Measurements from ENCODE around the gene CLEC3A.
"Not testable (repeated sequence)": the region's sequence is repeated elsewhere in the genome, so short reads cannot be mapped to it uniquely, and the experiment has no call there.

CLEC3A gene

GRCh38 chr16:77986011-77986740, 36.2 kb upstream of the CLEC3A start:
- TF ChIP-seq CTCF (IDR thresholded peaks at IDR 0.05): no peak
- no peak overlapping the region for H3K4me2 ChIP-seq (ENCODE audit: low read length)
- H3K4me3 ChIP-seq (ENCODE audit: low read depth, low read length): no peak overlapping the region
- H3K27me3 ChIP-seq (ENCODE audit: control insufficient read depth, insufficient read depth, low read length): no peaks in the 10 kb centered on the region
- no peaks in the 10 kb centered on the region for H3K4me1 ChIP-seq
- H3K79me2 ChIP-seq: no peaks in the 10 kb centered on the region
- no peaks in the 10 kb centered on the region for H3K9me3 ChIP-seq (ENCODE audit: control insufficient read depth, low read length)
- H3K9ac ChIP-seq: no peak overlapping the region
- no peak overlapping the region for H2AFZ ChIP-seq
- no peaks in the 10 kb centered on the region for H3K36me3 ChIP-seq (ENCODE audit: control insufficient read depth, insufficient read depth, low read length)
- no peak overlapping the region for H3K27ac ChIP-seq

- no peak for TF ChIP-seq CTCF (IDR thresholded peaks at IDR 0.05)
- Histone ChIP-seq H3K9me3 (ENCODE audit: control insufficient read depth, low read length) (no peaks in the 10 kb centered on the region), H3K27me3 (ENCODE audit: control insufficient read depth, insufficient read depth, low read length) (no peaks in the 10 kb centered on the region), H3K36me3 (ENCODE audit: control insufficient read depth, insufficient read depth, low read length) (no peaks in the 10 kb centered on the region), H2AFZ (no peak overlapping the region), H3K4me3 (ENCODE audit: low read depth, low read length) (no peak overlapping the region), H3K27ac (no peak overlapping the region), H3K9ac (no peak overlapping the region), H3K4me2 (ENCODE audit: low read length) (no peak overlapping the region), H3K79me2 (no peaks in the 10 kb centered on the region), H3K4me1 (no peaks in the 10 kb centered on the region)
Measured at GRCh38 chr16:77987810-77988209, 34.5 kb upstream of the CLEC3A start.

- no peak overlapping the region for H3K9ac ChIP-seq
- H3K4me2 ChIP-seq (ENCODE audit: low read length): no peak overlapping the region
- H2AFZ ChIP-seq: no peak overlapping the region
- H3K27ac ChIP-seq: no peak overlapping the region
- H3K36me3 ChIP-seq (ENCODE audit: control insufficient read depth, insufficient read depth, low read length): no peaks in the 10 kb centered on the region
- no peaks in the 10 kb centered on the region for H3K79me2 ChIP-seq
- no peaks in the 10 kb centered on the region for H3K27me3 ChIP-seq (ENCODE audit: control insufficient read depth, insufficient read depth, low read length)
- no peak overlapping the region for H3K4me3 ChIP-seq (ENCODE audit: low read depth, low read length)
- TF ChIP-seq CTCF (IDR thresholded peaks at IDR 0.05): no peak
- H3K9me3 ChIP-seq (ENCODE audit: control insufficient read depth, low read length): no peaks in the 10 kb centered on the region
- H3K4me1 ChIP-seq: no peaks in the 10 kb centered on the region
Measured at GRCh38 chr16:77989846-77990245, 32.5 kb upstream of the CLEC3A start.

- no peak for TF ChIP-seq CTCF (IDR thresholded peaks at IDR 0.05)
- Histone ChIP-seq H3K27me3 (ENCODE audit: control insufficient read depth, insufficient read depth, low read length) (no peaks in the 10 kb centered on the region), H3K9me3 (ENCODE audit: control insufficient read depth, low read length) (no peaks in the 10 kb centered on the region), H3K79me2 (no peaks in the 10 kb centered on the region), H3K9ac (no peak overlapping the region), H3K36me3 (ENCODE audit: control insufficient read depth, insufficient read depth, low read length) (no peaks in the 10 kb centered on the region), H2AFZ (no peak overlapping the region), H3K4me1 (no peaks in the 10 kb centered on the region), H3K27ac (no peak overlapping the region), H3K4me3 (ENCODE audit: low read depth, low read length) (no peak overlapping the region), H3K4me2 (ENCODE audit: low read length) (no peak overlapping the region)
Measured at GRCh38 chr16:77991701-77992100, 30.6 kb upstream of the CLEC3A start.

- not testable (repeated sequence) for H3K27me3 ChIP-seq (ENCODE audit: control insufficient read depth, insufficient read depth, low read length); H3K4me3 ChIP-seq (ENCODE audit: low read depth, low read length); H3K79me2 ChIP-seq; H3K36me3 ChIP-seq (ENCODE audit: control insufficient read depth, insufficient read depth, low read length); H3K9ac ChIP-seq; H3K27ac ChIP-seq; H2AFZ ChIP-seq; H3K9me3 ChIP-seq (ENCODE audit: control insufficient read depth, low read length); H3K4me2 ChIP-seq (ENCODE audit: low read length); H3K4me1 ChIP-seq
Measured at GRCh38 chr16:77992381-77992780, 30.0 kb upstream of the CLEC3A start.
